Raji (cell line): ENCODE results near the gene RAB15.

Source experiments
- POLR2A ChIP-seq: IDR thresholded peaks from 2 replicates; pipeline ENCODE4 v1.6.1; 2011; ENCODE audit warnings: low read depth, low read length, control low read depth; ENCODE audit not compliant: insufficient read depth

Gene RAB15

GRCh38 chr14:64971943-64972791 lies at the start of gene RAB15:
TSS of gene RAB15 (minus strand) at chr14:64972336. CDS start at chr14:64972076, 260 bp downstream.
- no peak for TF ChIP-seq POLR2A

GRCh38 chr14:65019944-65020566 lies 47.9 kb upstream of the RAB15 start:
- TF ChIP-seq POLR2A = no peak

GRCh38 chr14:65016471-65016870 lies 44.3 kb upstream of the RAB15 start:
- no peak for TF ChIP-seq POLR2A

DNA sequence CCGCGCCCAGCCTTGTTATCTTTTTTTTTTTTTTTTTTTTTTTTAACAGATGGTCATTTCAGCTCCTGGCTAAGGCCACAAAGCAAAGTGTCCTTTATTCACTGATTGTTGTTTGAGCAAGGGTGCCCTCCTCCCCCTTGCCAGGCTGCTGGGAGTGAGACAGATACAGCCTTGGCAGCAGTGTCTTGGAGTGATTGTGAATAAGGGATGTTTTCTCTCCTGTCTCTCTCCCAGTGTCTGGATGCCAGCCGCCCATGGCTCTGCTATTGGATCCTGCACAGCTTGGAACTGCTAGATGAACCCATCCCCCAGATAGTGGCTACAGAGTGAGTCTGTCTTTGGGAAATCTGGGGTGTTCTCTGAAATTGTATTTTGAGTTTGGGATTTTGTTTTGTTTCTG lies 43.3 kb upstream of the RAB15 start:
- no peak for TF ChIP-seq POLR2A

DNA sequence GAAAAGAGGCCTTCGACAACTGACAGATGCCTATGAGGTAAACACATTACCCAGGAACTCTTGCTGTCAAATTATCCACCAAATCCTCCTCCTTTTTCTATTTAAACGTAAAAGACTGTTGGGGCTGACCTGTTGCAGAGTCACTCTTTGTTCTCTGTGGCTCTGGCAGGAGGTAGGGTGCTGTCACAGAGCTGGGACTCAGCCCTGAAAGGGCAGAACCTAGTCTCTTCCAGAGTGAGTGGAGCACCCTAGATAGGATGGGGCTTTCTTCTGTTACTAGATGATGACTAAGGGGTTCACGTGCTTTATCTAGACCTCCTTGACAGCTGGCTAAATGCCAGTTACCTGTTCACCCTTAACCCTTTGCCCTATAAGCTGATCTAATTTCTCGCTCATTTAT lies 40.2 kb upstream of the RAB15 start:
- no peak for TF ChIP-seq POLR2A

DNA sequence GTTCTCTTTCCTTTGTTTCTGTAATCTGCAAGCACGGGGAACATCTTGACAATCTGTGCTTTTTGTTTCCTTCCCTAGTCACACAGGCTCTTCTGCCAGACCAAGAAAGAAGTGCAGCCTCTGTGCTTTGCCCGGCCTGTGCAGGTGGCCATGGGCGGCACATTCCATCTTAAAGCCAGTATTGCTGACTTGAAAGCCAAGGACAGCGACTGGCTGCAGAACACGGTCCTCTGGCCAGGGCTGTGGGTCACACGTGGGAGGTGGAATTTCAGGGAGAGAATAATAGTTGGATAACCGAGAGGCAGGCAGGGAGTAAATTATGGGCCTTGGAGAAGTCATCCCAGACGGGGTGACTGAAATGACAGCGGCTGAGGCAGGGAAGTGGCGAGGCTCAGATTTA lies 39.4 kb upstream of the RAB15 start:
- no peak for TF ChIP-seq POLR2A

GRCh38 chr14:65010211-65010931 lies 38.2 kb upstream of the RAB15 start:
- TF ChIP-seq POLR2A = no peak

GRCh38 chr14:65007202-65007601 lies 35.1 kb upstream of the RAB15 start:
- TF ChIP-seq POLR2A = no peak

- TF ChIP-seq POLR2A = no peak
Measured at GRCh38 chr14:65006261-65006721, 34.2 kb upstream of the RAB15 start.

GRCh38 chr14:65003394-65003793 lies 31.3 kb upstream of the RAB15 start:
- no peak for TF ChIP-seq POLR2A

DNA sequence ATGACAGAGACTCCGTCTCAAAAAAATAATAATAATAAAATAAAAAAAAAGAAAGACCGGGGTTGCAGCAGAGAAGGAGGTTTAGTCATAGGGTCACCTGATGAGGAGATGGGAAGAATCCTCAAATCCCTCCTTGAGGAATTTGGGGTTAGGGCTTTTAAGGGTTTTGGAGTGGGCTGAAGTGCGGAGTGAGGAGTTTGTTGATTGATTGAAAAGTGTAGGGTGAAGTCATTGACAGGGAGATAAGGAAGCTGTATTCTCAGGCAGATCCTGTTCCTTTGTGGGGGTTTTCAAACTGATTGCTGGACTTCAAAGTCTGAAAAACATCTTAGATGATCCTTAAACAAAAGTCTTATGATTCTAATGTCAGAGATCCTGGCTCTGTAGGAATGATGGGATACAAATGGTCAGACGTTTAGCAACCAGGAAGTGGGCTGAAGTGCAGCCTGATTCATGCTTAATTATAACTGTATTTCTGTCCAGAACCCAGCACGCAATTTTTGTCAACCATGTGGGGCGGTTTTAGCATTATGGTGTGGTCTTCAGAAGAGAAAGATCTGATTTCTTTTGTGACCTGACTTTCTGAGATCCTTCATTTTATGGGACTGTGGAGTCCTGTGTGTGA lies 30.6 kb upstream of the RAB15 start:
- no peak for TF ChIP-seq POLR2A

DNA sequence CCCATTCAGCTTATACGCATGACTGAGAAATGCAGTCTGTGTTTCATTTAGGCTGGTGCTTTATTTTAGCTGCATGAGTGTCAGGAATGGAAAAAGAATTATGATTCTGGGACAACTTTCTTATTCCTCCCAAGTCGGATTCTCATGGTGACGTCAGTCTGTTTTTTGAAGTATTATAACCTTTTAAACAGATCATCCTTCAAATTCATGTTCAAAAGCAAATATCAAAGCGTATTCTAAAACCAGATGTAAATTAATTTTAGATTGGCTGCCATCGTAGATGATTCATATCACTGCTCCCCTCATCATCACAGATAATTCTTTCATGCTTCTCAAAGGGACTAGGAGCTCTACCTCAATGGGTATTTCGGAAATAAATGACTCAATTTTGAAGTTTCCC lies 29.6 kb upstream of the RAB15 start:
- no peak for TF ChIP-seq POLR2A

DNA sequence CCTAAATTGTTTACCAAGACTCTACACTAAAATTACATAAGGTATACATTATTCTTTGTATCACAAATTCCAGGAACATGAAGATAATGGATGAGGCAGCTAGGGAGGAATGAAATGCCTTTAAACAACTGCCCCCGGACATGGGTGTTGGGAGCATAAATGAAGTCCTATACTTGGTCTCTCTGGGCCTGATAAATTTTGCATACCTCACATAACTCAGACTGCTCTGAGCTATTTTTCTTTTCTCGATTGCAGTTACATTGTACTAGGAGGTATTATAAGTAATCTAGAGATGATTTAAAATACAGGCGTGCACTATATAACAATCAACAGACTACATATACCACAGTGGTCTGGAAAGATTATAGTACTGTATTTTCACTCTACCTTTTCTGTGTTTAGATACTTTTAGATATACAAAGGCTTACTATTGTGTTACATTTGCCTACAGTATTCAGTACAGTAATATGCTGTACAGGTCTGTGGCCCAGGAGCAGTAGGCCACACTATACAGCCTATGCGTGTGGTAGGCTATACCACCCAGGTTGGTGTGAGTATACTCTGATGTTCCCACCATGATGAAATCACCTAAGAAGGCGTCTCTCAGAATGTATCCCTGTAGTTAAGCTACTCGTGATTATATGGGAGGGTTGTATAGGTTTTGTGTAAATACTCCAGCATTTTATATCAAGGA lies 28.9 kb upstream of the RAB15 start:
- TF ChIP-seq POLR2A = no peak

- TF ChIP-seq POLR2A = no peak
Measured at GRCh38 chr14:64998455-64998931, 26.4 kb upstream of the RAB15 start.
